Activated effector memory CD4-positive, alpha-beta T cell treated with anti-CD3 and anti-CD28 coated beads, Interleukin-2, amount 50 U/mL, for 16 hours (primary cell): ENCODE data around the gene BAIAP2.
"Not testable (repeated sequence)": the region's sequence is repeated elsewhere in the genome, so short reads cannot be mapped to it uniquely, and the experiment has no call there.

ENCODE experiments used
- DNase-seq: peaks from one replicate; pipeline ENCODE4 v3.0.0-alpha.2; 2020

The BAIAP2 gene

GRCh38 chr17:81002409-81003361, 32.3 kb upstream of the BAIAP2 start:
- peak; percentile 64 for DNase-seq

- peak; percentile 65 for DNase-seq
These were observed 31.1 kb upstream of the BAIAP2 start for GRCh38 chr17:81003711-81004475.

GRCh38 chr17:81006891-81007290, 28.1 kb upstream of the BAIAP2 start:
- no peak for DNase-seq

GRCh38 chr17:81008140-81008539, 26.8 kb upstream of the BAIAP2 start:
- DNase-seq = no peak

GRCh38 chr17:81009136-81009535, 25.8 kb upstream of the BAIAP2 start:
- no peak for DNase-seq

GRCh38 chr17:81010935-81011334, 24.0 kb upstream of the BAIAP2 start:
- no peak for DNase-seq

GRCh38 chr17:81011951-81012350, 23.0 kb upstream of the BAIAP2 start:
- no peak for DNase-seq

GRCh38 chr17:81012574-81013447, 22.1 kb upstream of the BAIAP2 start:
- no peak for DNase-seq

- no peak for DNase-seq
These were observed 21.3 kb upstream of the BAIAP2 start for GRCh38 chr17:81013642-81014041.

- DNase-seq = no peak
These were observed 19.8 kb upstream of the BAIAP2 start for GRCh38 chr17:81015136-81015535.

GRCh38 chr17:81016575-81016974, 18.4 kb upstream of the BAIAP2 start:
- no peak for DNase-seq

- not testable (repeated sequence) for DNase-seq
These were observed 17.6 kb upstream of the BAIAP2 start for GRCh38 chr17:81017330-81017729.

- no peak for DNase-seq
These were observed 16.7 kb upstream of the BAIAP2 start for GRCh38 chr17:81018044-81018802.

GRCh38 chr17:81019563-81020442, 15.1 kb upstream of the BAIAP2 start:
- DNase-seq = no peak

- DNase-seq = no peak
These were observed 14.5 kb upstream of the BAIAP2 start for GRCh38 chr17:81020443-81020766.

- no peak for DNase-seq
These were observed 14.0 kb upstream of the BAIAP2 start for GRCh38 chr17:81020767-81021497.

GRCh38 chr17:81021531-81022343, 13.2 kb upstream of the BAIAP2 start:
- no peak for DNase-seq

- no peak for DNase-seq
These were observed 12.6 kb upstream of the BAIAP2 start for GRCh38 chr17:81022344-81022676.

GRCh38 chr17:81025065-81025740, 9.7 kb upstream of the BAIAP2 start:
- no peak for DNase-seq
